Endothelial cell of umbilical vein (primary cell): ENCODE results near the gene RPS6KA5. TPM values are rescaled to one million over a fixed set of nuclear protein-coding genes. Genes with fewer than 3 reads are reported as not detected.

Experiments used
- BruUV-seq: library from RNA; stranded (reverse); fragments of 400-500 nt; replicated peaks from 2 replicates; lab custom pipeline; 2021; lab: Mats Ljungman, UMichigan
- CTCF ChIA-PET: fragments of 300-600, 350-600 bp; sonication (Branson Sonifier 250); formaldehyde crosslinking; loops from one replicate; lab custom pipeline; 2021; ENCODE audit warnings: antibody characterized with exemption, inconsistent platforms; lab: Charles Lee
- POLR2A ChIA-PET: fragments of 300-600, 350-600 bp; sonication (Branson Sonifier 250); formaldehyde crosslinking; loops from one replicate; lab custom pipeline; 2021; ENCODE audit warnings: antibody characterized with exemption, inconsistent platforms; lab: Charles Lee
- DNase-seq: peaks from one replicate; pipeline ENCODE4 v3.0.0-alpha.2; 2011; ENCODE audit warnings: low read depth, low spot score
- FAIRE-seq: peaks from 2 replicates; lab custom pipeline; 2011; peaks lifted over from hg19 to GRCh38; lab: Jason Lieb, UNC
- H2AFZ ChIP-seq: 2 replicates; pipeline ENCODE4 v1.6.0; 2012; ENCODE audit warnings: low read depth, low read length, control low read depth, inconsistent platforms
- H3K27ac ChIP-seq: 2 replicates; pipeline ENCODE4 v1.5.1; 2011; ENCODE audit warnings: low read depth, mild to moderate bottlenecking, control low read depth, low read length, moderate library complexity; ENCODE audit not compliant: insufficient read depth
- H3K27me3 ChIP-seq, 2 experiments: 2 replicates each; pipeline versions ENCODE4 v1.6.0 to v1.6.1; 2011; ENCODE audit warnings: low read length in 2 of 2, mixed read lengths in 1 of 2; ENCODE audit not compliant: control insufficient read depth in 2 of 2, insufficient read depth in 2 of 2
- H3K36me3 ChIP-seq, 2 experiments: 2 replicates in 1 of 2; 3 replicates in 1 of 2; pipeline ENCODE4 v1.5.1; 2011; ENCODE audit warnings: low read length in 2 of 2, mild to moderate bottlenecking in 1 of 2, moderate library complexity in 1 of 2; ENCODE audit not compliant: control insufficient read depth in 2 of 2, insufficient read depth in 2 of 2; ENCODE audit errors: extremely low read depth in 1 of 2
- H3K4me1 ChIP-seq: 3 replicates; pipeline ENCODE4 v1.5.1; 2011; ENCODE audit warnings: mild to moderate bottlenecking, low read length; ENCODE audit not compliant: control insufficient read depth, insufficient read depth; ENCODE audit errors: extremely low read depth
- H3K4me2 ChIP-seq: 2 replicates; pipeline ENCODE4 v1.6.1; 2011; ENCODE audit warnings: low read length, control low read depth, mixed read lengths; ENCODE audit not compliant: insufficient read depth
- H3K4me3 ChIP-seq, 3 experiments: fragments of 200-600 bp in 1 of 3; sonication (generic), shearing (Covaris generic) in 1 of 3; replicated peaks in 1 of 3; 2 replicates each; pipeline ENCODE4 v1.5.1; 2011 to 2016; ENCODE audit warnings: control low read depth in 3 of 3, low read length in 3 of 3, mild to moderate bottlenecking in 2 of 3, inconsistent platforms in 1 of 3, low read depth in 1 of 3, moderate library complexity in 1 of 3; ENCODE audit not compliant: insufficient read depth in 1 of 3
- H3K79me2 ChIP-seq: 2 replicates; pipeline ENCODE4 v1.6.0; 2012; ENCODE audit warnings: low read length, inconsistent platforms; ENCODE audit not compliant: control insufficient read depth, insufficient read depth
- H3K9ac ChIP-seq: replicated peaks from 2 replicates; pipeline ENCODE3; 2011; ENCODE audit warnings: low read length, control low read depth; ENCODE audit not compliant: insufficient read depth; ENCODE audit errors: extremely low read depth
- H3K9me1 ChIP-seq: replicated peaks from 3 replicates; pipeline ENCODE4 v1.6.0; 2011; ENCODE audit warnings: mild to moderate bottlenecking, low read length; ENCODE audit not compliant: control insufficient read depth, insufficient read depth; ENCODE audit errors: extremely low read depth
- H3K9me3 ChIP-seq: replicated peaks from 2 replicates; pipeline ENCODE4 v1.5.1; 2012; ENCODE audit warnings: low read length, inconsistent platforms; ENCODE audit not compliant: control insufficient read depth, insufficient read depth
- H4K20me1 ChIP-seq: replicated peaks from 2 replicates; pipeline ENCODE3; 2011; ENCODE audit warnings: mild to moderate bottlenecking, low read length; ENCODE audit not compliant: control insufficient read depth, insufficient read depth; ENCODE audit errors: extremely low read depth
- CTCF ChIP-seq, 2 donors: IDR thresholded peaks; 1 replicate in 1 of 2; 2 replicates in 1 of 2; pipeline ENCODE4 v1.5.1; 2011; ENCODE audit warnings: low read length in 2 of 2, mild to moderate bottlenecking in 2 of 2, moderate library complexity in 2 of 2, control low read depth in 1 of 2, inconsistent platforms in 1 of 2, low read depth in 1 of 2; ENCODE audit not compliant: insufficient read depth in 1 of 2; ENCODE audit errors: extremely low read depth in 1 of 2
- EZH2 ChIP-seq: IDR thresholded peaks from 2 replicates; pipeline ENCODE4 v1.6.1; 2012; ENCODE audit warnings: borderline replicate concordance, low read depth, mild to moderate bottlenecking, moderate library complexity, low read length, inconsistent platforms; ENCODE audit not compliant: severe bottlenecking
- GATA2 ChIP-seq: IDR thresholded peaks from 2 replicates; pipeline ENCODE4 v1.7.0; 2011; ENCODE audit warnings: low read depth, mild to moderate bottlenecking, moderate library complexity, mixed read lengths, low read length; ENCODE audit not compliant: insufficient read length, insufficient read depth
- JUN ChIP-seq: IDR thresholded peaks from 2 replicates; pipeline ENCODE4 v1.6.1; 2011; ENCODE audit warnings: borderline replicate concordance, low read depth; ENCODE audit not compliant: insufficient read length, insufficient read depth
- MAX ChIP-seq: IDR thresholded peaks from 2 replicates; pipeline ENCODE4 v1.6.1; 2011; ENCODE audit not compliant: insufficient read depth, insufficient read length
- MYC ChIP-seq: IDR thresholded peaks from one replicate; pipeline ENCODE4 v1.6.1; 2011; ENCODE audit warnings: mild to moderate bottlenecking, low read depth, low read length
- POLR2A ChIP-seq: IDR thresholded peaks from 2 replicates; pipeline ENCODE4 v1.6.1; 2012; ENCODE audit warnings: low read depth, mild to moderate bottlenecking, control low read depth, low read length
- POLR2AphosphoS5 ChIP-seq: IDR thresholded peaks from 2 replicates; pipeline ENCODE4 v1.6.1; 2012; ENCODE audit warnings: low read depth, mild to moderate bottlenecking, control low read depth, low read length, moderate library complexity; ENCODE audit not compliant: insufficient read depth
- dilution Hi-C: fragments of 300-500 bp; cut with MboI; formaldehyde crosslinking; loops from one replicate; pipeline ENCODE4 v1.15.0; 2019; ENCODE audit warnings: low sequenced_read_pairs; ENCODE audit not compliant: extremely low pct_ligation_motif_present
- intact Hi-C: fragments of 100-400 bp; cut with micrococcal nuclease; formaldehyde crosslinking; loops from one replicate; pipeline ENCODE4 v1.10.0; 2022
- polyA plus RNA-seq, 4 experiments: library from polyadenylated mRNA; depleted of rRNA in 3 of 4; stranded (reverse) in 3 of 4; unstranded in 1 of 4; fragments of >200 nt; gene quantifications; 2 replicates each; pipeline versions ENCODE4 v1.2.1 to v1.2.3, GENCODE V29; 2011 to 2012; ENCODE audit warnings: missing spikeins in 1 of 4
- total RNA-seq: library from RNA; stranded (reverse); gene quantifications from 2 replicates; pipeline ENCODE4 v1.2.3, GENCODE V29; 2021

The RPS6KA5 gene
- total and polyA plus RNA-seq, 2 donors (not counting 3 experiments of a cell fraction or from before 2014, with no cell fraction given): 2.9 to 5.4 TPM

GRCh38 chr14:91090743-91091142 lies 30.3 kb upstream of the RPS6KA5 start:
- no peak for DNase-seq
- H3K27me3 ChIP-seq: peaks cover 0 to 3% of the 10 kb centered on the region in 2 experiments
- H3K9me1 ChIP-seq: no peaks in the 10 kb centered on the region
- H2AFZ ChIP-seq: no peak overlapping the region
- no TSS peak for BruUV-seq
- dilution Hi-C loops (no loop called here), intact Hi-C loops (no loop called here)
- FAIRE-seq: no peak
- H3K36me3 ChIP-seq: no peaks in the 10 kb centered on the region
- POLR2A ChIA-PET: no interaction called here
- no peak overlapping the region for H3K4me2 ChIP-seq
- no peaks in the 10 kb centered on the region for H3K4me1 ChIP-seq
- CTCF ChIA-PET: interaction anchor here (1.0 to 1.2 kb wide), 2 partner anchors 30 to 49 kb away, joined by 3 to 4 read pairs; partner anchors contain the start of gene RPS6KA5
- no peaks in the 10 kb centered on the region for H4K20me1 ChIP-seq
- no peak overlapping the region for H3K27ac ChIP-seq
- no peaks in the 10 kb centered on the region for H3K9me3 ChIP-seq
- no peaks in the 10 kb centered on the region for H3K79me2 ChIP-seq
- H3K9ac ChIP-seq: no peak overlapping the region
- no peak overlapping the region for H3K4me3 ChIP-seq
- TF ChIP-seq JUN: no peak
- no peak for TF ChIP-seq MAX
- no peak for TF ChIP-seq POLR2AphosphoS5
- no peak for TF ChIP-seq POLR2A
- TF ChIP-seq MYC: no peak
- no peak for TF ChIP-seq GATA2
- no peak for TF ChIP-seq EZH2
- no peak for TF ChIP-seq CTCF (IDR thresholded peaks at IDR 0.05; ENCODE audit: extremely low read depth in 1 of 2, insufficient read depth in 1 of 2, low read depth in 1 of 2, low read length in 2 of 2)
